HAP-1 (cell line): ENCODE data around the gene RASL10B.

ENCODE experiments used
- DNase-seq, 2 experiments: peaks; one replicate each; pipeline ENCODE4 v3.0.0-alpha.2; 2016 to 2020; ENCODE audit warnings: low spot score in 2 of 2
- H3K27me3 ChIP-seq: fragments of 250-450 bp; sonication (Bioruptor Pico); 2 replicates; pipeline ENCODE4 v1.5.1; 2020; ENCODE audit warnings: low read depth, mild to moderate bottlenecking, moderate library complexity
- H3K36me3 ChIP-seq: fragments of 250-450 bp; sonication (Bioruptor Pico); replicated peaks from 2 replicates; pipeline ENCODE4 v1.5.1; 2020; ENCODE audit warnings: mild to moderate bottlenecking
- H3K4me1 ChIP-seq: fragments of 250-450 bp; sonication (Bioruptor Pico); 2 replicates; pipeline ENCODE4 v1.5.1; 2020; ENCODE audit warnings: mild to moderate bottlenecking
- H3K4me3 ChIP-seq: fragments of 250-450 bp; sonication (Bioruptor Pico); 2 replicates; pipeline ENCODE4 v1.5.1; 2020; ENCODE audit warnings: mild to moderate bottlenecking, moderate library complexity
- H3K9me3 ChIP-seq: fragments of 250-450 bp; sonication (Bioruptor Pico); 2 replicates; pipeline ENCODE4 v1.5.1; 2020; ENCODE audit warnings: mild to moderate bottlenecking, moderate library complexity
- in situ Hi-C: fragments of 300-500 bp; cut with MboI; formaldehyde crosslinking; loops from 3 replicates; pipeline ENCODE4 v1.14.3; 2020; ENCODE audit warnings: low sequenced_read_pairs, inconsistent platforms, mixed read lengths

Gene RASL10B

GRCh38 chr17:35791681-35792350 is 60.4 kb downstream of the RASL10B start:
- Histone ChIP-seq H3K9me3 (no peaks in the 10 kb centered on the region), H3K4me3 (no peak overlapping the region), H3K4me1 (no peaks in the 10 kb centered on the region), H3K36me3 (no peaks in the 10 kb centered on the region), H3K27me3 (peaks cover 24% of the 10 kb centered on the region)
- DNase-seq: no peak
- in situ Hi-C loops: no loop called here
